Measurements from ENCODE around the gene MAST2. TPM values are rescaled to one million over a fixed set of nuclear protein-coding genes. Genes with fewer than 3 reads are reported as not detected.
"Not testable (repeated sequence)": the region's sequence is repeated elsewhere in the genome, so short reads cannot be mapped to it uniquely, and the experiment has no call there.

MAST2 gene
- total RNA-seq, 5 donors from 2014 or later (not counting 1 experiment from before 2014, with no cell fraction given) = 7.4 to 9.7 (median 7.6) TPM

DNA sequence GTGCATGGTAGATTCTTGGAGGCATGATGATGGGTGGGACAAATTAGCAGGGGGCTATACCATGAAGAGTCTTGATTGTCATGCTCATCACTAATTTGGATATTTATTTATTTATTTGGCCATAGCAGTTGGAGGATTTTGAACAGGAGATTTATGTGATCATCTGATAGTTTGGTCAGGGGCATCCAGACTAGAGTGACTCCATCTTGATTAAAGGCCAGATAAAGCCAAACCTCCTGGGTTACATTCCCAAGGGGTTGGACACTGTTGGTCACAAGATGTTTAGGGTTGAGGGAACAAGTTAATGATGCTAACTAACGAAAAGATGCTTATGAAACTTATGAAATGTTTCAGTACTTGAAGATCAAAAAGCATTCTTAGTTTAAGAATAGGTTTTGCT is 139.8 kb downstream of the MAST2 start:
- H3K36me3 Mint-ChIP-seq = peaks cover 17% of the 10 kb centered on the region
- no peaks in the 10 kb centered on the region for H3K9me3 ChIP-seq
- no CpG with 5 or more reads among the region's 1 CpG for WGBS (ENCODE audit: insufficient coverage)
- peaks cover 9 to 12% (median 11%) of the 10 kb centered on the region in 3 donors for H3K9me3 Mint-ChIP-seq
- H3K27ac Mint-ChIP-seq = no peak overlapping the region
- H3K27ac ChIP-seq (ENCODE audit: low read length) = no peak overlapping the region
- no peaks in the 10 kb centered on the region for H3K4me1 ChIP-seq (ENCODE audit: control insufficient read depth in 1 of 2, extremely low read depth in 1 of 2, insufficient read depth in 2 of 2, low read length in 2 of 2)
- H3K4me3 Mint-ChIP-seq = no peak overlapping the region
- DNase-seq = no peak
- ChIA-PET CTCF (no interaction called here), POLR2A (no interaction called here)
- H3K4me1 Mint-ChIP-seq = no peaks in the 10 kb centered on the region
- no peaks in the 10 kb centered on the region for H3K36me3 ChIP-seq (ENCODE audit: control insufficient read depth in 2 of 2, extremely low read depth in 1 of 2, insufficient read depth in 1 of 2, low read length in 1 of 2)
- peaks cover 0 to 3% of the 10 kb centered on the region in 2 donors for H3K27me3 Mint-ChIP-seq
- no peak overlapping the region for H3K4me3 ChIP-seq (ENCODE audit: control insufficient read depth in 1 of 2, extremely low read depth in 1 of 2, low read length in 1 of 2)
- ATAC-seq (replicated peaks in 1 of 4) = no peak
- no peaks in the 10 kb centered on the region for H3K27me3 ChIP-seq (replicated peaks in 1 of 2; ENCODE audit: control insufficient read depth in 2 of 2, extremely low read depth in 1 of 2, insufficient read depth in 2 of 2, low read length in 1 of 2)

DNA sequence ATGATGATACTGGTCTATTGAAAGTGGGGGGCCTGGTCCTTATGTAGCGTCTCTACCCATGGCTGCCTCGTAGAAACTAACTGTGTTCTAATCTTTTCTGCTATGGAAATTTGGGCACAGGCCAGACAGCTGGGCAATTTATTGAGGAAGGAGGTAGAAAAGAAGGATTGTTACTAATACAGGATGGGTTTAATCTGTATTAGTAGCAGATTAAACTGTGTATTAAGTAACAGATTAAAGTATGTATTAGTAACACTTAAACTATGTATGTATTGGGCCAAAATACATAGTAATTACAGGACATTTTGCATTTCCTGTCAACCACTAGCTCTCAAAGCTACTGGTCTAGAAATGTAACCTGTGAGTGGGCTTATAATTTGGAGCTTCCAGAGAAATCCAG is 142.0 kb downstream of the MAST2 start:
- Mint-ChIP-seq H3K27me3 (peaks cover 0 to 3% of the 10 kb centered on the region in 2 donors), H3K36me3 (peaks cover 17% of the 10 kb centered on the region), H3K9me3 (peaks cover 9 to 12% (median 11%) of the 10 kb centered on the region in 3 donors), H3K4me1 (no peaks in the 10 kb centered on the region), H3K27ac (no peak overlapping the region), H3K4me3 (no peak overlapping the region)
- CTCF ChIA-PET = no interaction called here
- Histone ChIP-seq H3K4me1 (ENCODE audit: control insufficient read depth in 1 of 2, extremely low read depth in 1 of 2, insufficient read depth in 2 of 2, low read length in 2 of 2) (no peaks in the 10 kb centered on the region), H3K4me3 (ENCODE audit: control insufficient read depth in 1 of 2, extremely low read depth in 1 of 2, low read length in 1 of 2) (no peak overlapping the region), H3K27me3 (replicated peaks in 1 of 2; ENCODE audit: control insufficient read depth in 2 of 2, extremely low read depth in 1 of 2, insufficient read depth in 2 of 2, low read length in 1 of 2) (no peaks in the 10 kb centered on the region), H3K36me3 (ENCODE audit: control insufficient read depth in 2 of 2, extremely low read depth in 1 of 2, insufficient read depth in 1 of 2, low read length in 1 of 2) (no peaks in the 10 kb centered on the region), H3K9me3 (no peaks in the 10 kb centered on the region), H3K27ac (ENCODE audit: low read length) (no peak overlapping the region)
- WGBS (ENCODE audit: insufficient coverage) = 100% methylated on average over 2 of the region's 2 CpGs
- ATAC-seq (replicated peaks in 1 of 4) (no peak), DNase-seq (no peak)
- POLR2A ChIA-PET = no interaction called here

- DNase-seq; H3K27me3 Mint-ChIP-seq; H3K4me3 ChIP-seq (ENCODE audit: control insufficient read depth in 1 of 2, extremely low read depth in 1 of 2, low read length in 1 of 2); H3K36me3 Mint-ChIP-seq; POLR2A ChIA-PET; H3K9me3 Mint-ChIP-seq; H3K4me1 Mint-ChIP-seq; H3K27me3 ChIP-seq (replicated peaks in 1 of 2; ENCODE audit: control insufficient read depth in 2 of 2, extremely low read depth in 1 of 2, insufficient read depth in 2 of 2, low read length in 1 of 2); CTCF ChIA-PET; ATAC-seq (replicated peaks in 1 of 4); H3K4me1 ChIP-seq (ENCODE audit: control insufficient read depth in 1 of 2, extremely low read depth in 1 of 2, insufficient read depth in 2 of 2, low read length in 2 of 2); H3K27ac ChIP-seq (ENCODE audit: low read length); H3K27ac Mint-ChIP-seq; H3K4me3 Mint-ChIP-seq; H3K36me3 ChIP-seq (ENCODE audit: control insufficient read depth in 2 of 2, extremely low read depth in 1 of 2, insufficient read depth in 1 of 2, low read length in 1 of 2); H3K9me3 ChIP-seq: not testable (repeated sequence)
- WGBS (ENCODE audit: insufficient coverage) = no CpG with 5 or more reads among the region's 2 CpGs
Measured at GRCh38 chr1:45949462-45949861, 146.1 kb downstream of the MAST2 start.

DNA sequence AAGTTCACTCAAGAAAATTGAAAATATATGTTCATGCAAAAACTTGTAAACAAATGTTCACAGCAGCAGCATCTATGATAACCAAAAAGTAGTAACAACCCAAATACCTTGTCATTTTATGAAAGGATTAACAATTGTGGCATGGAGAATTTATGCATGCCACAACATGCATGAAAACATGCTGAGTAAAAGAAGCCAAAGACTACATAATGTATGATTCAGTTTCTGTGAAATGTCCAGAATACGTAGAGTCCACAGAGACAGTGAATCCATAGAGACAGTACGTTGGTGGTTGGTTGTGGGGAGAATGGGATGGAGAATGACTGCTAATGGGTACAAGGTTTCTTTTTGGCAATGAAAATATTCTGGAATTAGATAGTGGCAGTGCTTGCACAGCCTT is 148.7 kb downstream of the MAST2 start:
- no peak overlapping the region for H3K4me3 Mint-ChIP-seq

GRCh38 chr1:45953934-45954847 is 150.8 kb downstream of the MAST2 start:
- DNase-seq = no peak

More for the DNA sequence above, 148.7 kb downstream of the MAST2 start:
- H3K4me1 ChIP-seq (ENCODE audit: control insufficient read depth in 1 of 2, extremely low read depth in 1 of 2, insufficient read depth in 2 of 2, low read length in 2 of 2) = no peaks in the 10 kb centered on the region
- WGBS (ENCODE audit: insufficient coverage) = 82% methylated on average over 2 of the region's 2 CpGs
- H3K9me3 ChIP-seq = no peaks in the 10 kb centered on the region
- ATAC-seq (replicated peaks in 1 of 4) = no peak
- Mint-ChIP-seq H3K9me3 (no peaks in the 10 kb centered on the region), H3K27ac (no peak overlapping the region), H3K4me1 (no peaks in the 10 kb centered on the region), H3K36me3 (peaks cover 3% of the 10 kb centered on the region), H3K27me3 (no peaks in the 10 kb centered on the region)
- no peaks in the 10 kb centered on the region for H3K36me3 ChIP-seq (ENCODE audit: control insufficient read depth in 2 of 2, extremely low read depth in 1 of 2, insufficient read depth in 1 of 2, low read length in 1 of 2)
- CTCF ChIA-PET = interaction anchor here in 1 of 2 donors (0.5 kb wide), 1 partner anchor 589 kb away, joined by 3 read pairs; no protein-coding TSS in a partner anchor
- H3K27me3 ChIP-seq (replicated peaks in 1 of 2; ENCODE audit: control insufficient read depth in 2 of 2, extremely low read depth in 1 of 2, insufficient read depth in 2 of 2, low read length in 1 of 2) = no peaks in the 10 kb centered on the region
- H3K4me3 ChIP-seq (ENCODE audit: control insufficient read depth in 1 of 2, extremely low read depth in 1 of 2, low read length in 1 of 2) = no peak overlapping the region
- DNase-seq = no peak
- no peak overlapping the region for H3K27ac ChIP-seq (ENCODE audit: low read length)
- POLR2A ChIA-PET = no interaction called here

DNA sequence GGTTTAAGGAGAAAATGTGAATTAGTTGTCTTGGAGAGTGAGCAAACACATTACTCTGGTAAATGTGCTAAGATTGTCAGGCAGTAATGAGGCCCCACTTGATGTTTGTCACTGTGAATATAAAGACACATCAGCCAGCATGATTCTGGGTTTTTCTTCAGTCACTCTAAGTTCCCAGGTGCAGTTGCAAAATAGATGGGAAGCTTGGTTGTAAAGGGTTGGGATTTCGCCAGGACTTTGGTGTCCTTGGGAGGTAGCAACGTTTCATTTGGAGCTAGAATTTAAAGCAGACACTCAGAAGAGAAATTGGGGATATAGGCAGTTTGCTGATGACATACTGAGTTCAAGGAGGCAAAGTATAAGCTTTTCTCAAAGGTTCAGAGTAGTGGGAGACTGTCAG is 154.3 kb downstream of the MAST2 start:
- H3K4me1 ChIP-seq (ENCODE audit: control insufficient read depth in 1 of 2, extremely low read depth in 1 of 2, insufficient read depth in 2 of 2, low read length in 2 of 2) = no peaks in the 10 kb centered on the region
- H3K9me3 ChIP-seq = no peaks in the 10 kb centered on the region
- Mint-ChIP-seq H3K27me3 (no peaks in the 10 kb centered on the region), H3K36me3 (peaks cover 9% of the 10 kb centered on the region), H3K27ac (no peak overlapping the region), H3K4me3 (no peak overlapping the region), H3K9me3 (no peaks in the 10 kb centered on the region), H3K4me1 (no peaks in the 10 kb centered on the region)
- no peak overlapping the region for H3K4me3 ChIP-seq (ENCODE audit: control insufficient read depth in 1 of 2, extremely low read depth in 1 of 2, low read length in 1 of 2)
- CTCF ChIA-PET = no interaction called here
- POLR2A ChIA-PET = interaction anchor here in 1 of 2 donors (0.6 kb wide), 1 partner anchor 13 kb away, joined by 3 read pairs; no protein-coding TSS in a partner anchor
- WGBS (ENCODE audit: insufficient coverage) = 87% methylated on average over 2 of the region's 2 CpGs
- H3K27me3 ChIP-seq (replicated peaks in 1 of 2; ENCODE audit: control insufficient read depth in 2 of 2, extremely low read depth in 1 of 2, insufficient read depth in 2 of 2, low read length in 1 of 2) = no peaks in the 10 kb centered on the region
- no peak for ATAC-seq (replicated peaks in 1 of 4)
- no peaks in the 10 kb centered on the region for H3K36me3 ChIP-seq (ENCODE audit: control insufficient read depth in 2 of 2, extremely low read depth in 1 of 2, insufficient read depth in 1 of 2, low read length in 1 of 2)
- H3K27ac ChIP-seq (ENCODE audit: low read length) = no peak overlapping the region
- no peak for DNase-seq

More at GRCh38 chr1:45953934-45954847, 150.8 kb downstream of the MAST2 start:
- Mint-ChIP-seq H3K27ac (no peak overlapping the region), H3K4me1 (no peaks in the 10 kb centered on the region), H3K4me3 (no peak overlapping the region), H3K27me3 (no peaks in the 10 kb centered on the region), H3K9me3 (no peaks in the 10 kb centered on the region), H3K36me3 (no peaks in the 10 kb centered on the region)
- Histone ChIP-seq H3K27ac (ENCODE audit: low read length) (no peak overlapping the region), H3K9me3 (no peaks in the 10 kb centered on the region), H3K27me3 (replicated peaks in 1 of 2; ENCODE audit: control insufficient read depth in 2 of 2, extremely low read depth in 1 of 2, insufficient read depth in 2 of 2, low read length in 1 of 2) (no peaks in the 10 kb centered on the region), H3K4me1 (ENCODE audit: control insufficient read depth in 1 of 2, extremely low read depth in 1 of 2, insufficient read depth in 2 of 2, low read length in 2 of 2) (no peaks in the 10 kb centered on the region), H3K4me3 (ENCODE audit: control insufficient read depth in 1 of 2, extremely low read depth in 1 of 2, low read length in 1 of 2) (no peak overlapping the region), H3K36me3 (ENCODE audit: control insufficient read depth in 2 of 2, extremely low read depth in 1 of 2, insufficient read depth in 1 of 2, low read length in 1 of 2) (no peaks in the 10 kb centered on the region)
- ChIA-PET POLR2A (no interaction called here), CTCF (no interaction called here)
- no peak for ATAC-seq (replicated peaks in 1 of 4)
- 94% methylated on average over 2 of the region's 9 CpGs for WGBS (ENCODE audit: insufficient coverage)

Measured in T-cell (primary cell).